HG03103 (cell line): ENCODE results near the gene ADH6.
"Not testable (repeated sequence)": the region's sequence is repeated elsewhere in the genome, so short reads cannot be mapped to it uniquely, and the experiment has no call there.

Experiments
- ATAC-seq: cut with Tn5 transposase; IDR thresholded peaks from one replicate; pipeline ENCODE4 v1.9.1; 2021; ENCODE audit warnings: low read depth; ENCODE audit not compliant: unreplicated experiment

ADH6 gene

GRCh38 chr4:99200138-99200537 is 18.9 kb downstream of the ADH6 start:
- ATAC-seq = no peak

GRCh38 chr4:99190336-99190735 is 28.7 kb downstream of the ADH6 start:
- no peak for ATAC-seq

GRCh38 chr4:99189900-99190299 is 29.1 kb downstream of the ADH6 start:
- not testable (repeated sequence) for ATAC-seq

- no peak for ATAC-seq
These were observed 33.0 kb downstream of the ADH6 start for GRCh38 chr4:99186029-99186428.

- ATAC-seq = no peak
These were observed 33.5 kb downstream of the ADH6 start for GRCh38 chr4:99185581-99185980.

- ATAC-seq = no peak
These were observed 38.5 kb downstream of the ADH6 start for GRCh38 chr4:99180382-99181070.

GRCh38 chr4:99179626-99180025 is 39.4 kb downstream of the ADH6 start:
- no peak for ATAC-seq

GRCh38 chr4:99179178-99179577 is 39.9 kb downstream of the ADH6 start:
- no peak for ATAC-seq

- no peak for ATAC-seq
These were observed 52.5 kb downstream of the ADH6 start for GRCh38 chr4:99166544-99166943.

GRCh38 chr4:99165978-99166377 is 53.1 kb downstream of the ADH6 start:
- ATAC-seq = no peak

GRCh38 chr4:99161373-99162099 is 57.5 kb downstream of the ADH6 start:
- ATAC-seq = no peak

GRCh38 chr4:99159699-99160098 is 59.3 kb downstream of the ADH6 start:
- ATAC-seq = no peak

GRCh38 chr4:99157478-99157935 is 61.5 kb downstream of the ADH6 start:
- no peak for ATAC-seq

- ATAC-seq = no peak
These were observed 62.1 kb downstream of the ADH6 start for GRCh38 chr4:99156992-99157391.

GRCh38 chr4:99154658-99155342 is 64.2 kb downstream of the ADH6 start:
- no peak for ATAC-seq
